HG02678 (cell line): Measurements from ENCODE around the gene CRTAP.
"Not testable (repeated sequence)": the region's sequence is repeated elsewhere in the genome, so short reads cannot be mapped to it uniquely, and the experiment has no call there.

Experiments used
- ATAC-seq: cut with Tn5 transposase; IDR thresholded peaks from one replicate; pipeline ENCODE4 v1.9.1; 2021; ENCODE audit warnings: mild to moderate bottlenecking, moderate library complexity; ENCODE audit not compliant: unreplicated experiment

CRTAP gene

GRCh38 chr3:33113772-33114621 lies at the start of gene CRTAP:
CRTAP (plus strand) TSS chr3:33114014; CDS start chr3:33114078, 64 bp downstream.
- ATAC-seq = peak; percentile 84

GRCh38 chr3:33064929-33065328 lies 48.9 kb upstream of the CRTAP start:
- ATAC-seq = no peak

- no peak for ATAC-seq
These were observed 46.3 kb upstream of the CRTAP start for GRCh38 chr3:33067484-33067883.

- ATAC-seq = not testable (repeated sequence)
These were observed 44.0 kb upstream of the CRTAP start for GRCh38 chr3:33069862-33070261.

- no peak for ATAC-seq
These were observed 42.6 kb upstream of the CRTAP start for GRCh38 chr3:33071181-33071580.

- no peak for ATAC-seq
These were observed 41.9 kb upstream of the CRTAP start for GRCh38 chr3:33071946-33072345.

- peak; percentile 71 for ATAC-seq
These were observed 39.4 kb upstream of the CRTAP start for GRCh38 chr3:33074217-33075067.

GRCh38 chr3:33075995-33076394 lies 37.8 kb upstream of the CRTAP start:
- no peak for ATAC-seq

GRCh38 chr3:33076952-33077351 lies 36.9 kb upstream of the CRTAP start:
- ATAC-seq = no peak

GRCh38 chr3:33077976-33078375 lies 35.8 kb upstream of the CRTAP start:
- ATAC-seq = no peak

GRCh38 chr3:33079813-33080212 lies 34.0 kb upstream of the CRTAP start:
- ATAC-seq = not testable (repeated sequence)

- no peak for ATAC-seq
These were observed 32.0 kb upstream of the CRTAP start for GRCh38 chr3:33081812-33082211.

GRCh38 chr3:33083958-33084357 lies 29.9 kb upstream of the CRTAP start:
- ATAC-seq = no peak

- ATAC-seq = no peak
These were observed 25.1 kb upstream of the CRTAP start for GRCh38 chr3:33088691-33089090.

- peak; percentile 92 for ATAC-seq
These were observed 24.3 kb upstream of the CRTAP start for GRCh38 chr3:33089515-33089914.

- ATAC-seq = no peak
These were observed 22.1 kb upstream of the CRTAP start for GRCh38 chr3:33091746-33092145.

GRCh38 chr3:33092496-33093254 lies 21.1 kb upstream of the CRTAP start:
- ATAC-seq = no peak

GRCh38 chr3:33093847-33094246 lies 20.0 kb upstream of the CRTAP start:
- no peak for ATAC-seq

- ATAC-seq = no peak
These were observed 18.4 kb upstream of the CRTAP start for GRCh38 chr3:33095436-33095835.

GRCh38 chr3:33096093-33096868 lies 17.5 kb upstream of the CRTAP start:
- peak; percentile 46 for ATAC-seq
